Liver (tissue), 9 donors: Measurements from ENCODE around the gene MSN. TPM values are rescaled to one million over a fixed set of nuclear protein-coding genes. Genes with fewer than 3 reads are reported as not detected.

ENCODE experiments used
- DNase-seq: peaks from one replicate; pipeline ENCODE4 v3.0.0-alpha.2; 2017; ENCODE audit warnings: low spot score
- H3K27ac ChIP-seq, 2 donors: one replicate each; pipeline ENCODE4 v1.7.0; 2013; ENCODE audit warnings: inconsistent platforms in 2 of 2, low read length in 2 of 2, control low read depth in 1 of 2, low read depth in 1 of 2, mild to moderate bottlenecking in 1 of 2
- H3K27me3 ChIP-seq, 4 donors: one replicate each; pipeline versions ENCODE4 v1.6.1 to v1.7.0; 2013; ENCODE audit warnings: low read length in 3 of 4, inconsistent platforms in 1 of 4, mild to moderate bottlenecking in 1 of 4, moderate library complexity in 1 of 4; ENCODE audit not compliant: control insufficient read depth in 4 of 4, insufficient read depth in 4 of 4
- H3K36me3 ChIP-seq, 4 donors: one replicate each; pipeline versions ENCODE4 v1.6.1 to v1.7.0; 2013; ENCODE audit warnings: low read length in 3 of 4, mild to moderate bottlenecking in 3 of 4, low read depth in 1 of 4, moderate library complexity in 1 of 4; ENCODE audit not compliant: control insufficient read depth in 4 of 4, insufficient read depth in 3 of 4
- H3K4me1 ChIP-seq, 4 donors: one replicate each; pipeline versions ENCODE4 v1.6.1 to v1.7.0; 2013; ENCODE audit warnings: low read length in 3 of 4, mild to moderate bottlenecking in 3 of 4, moderate library complexity in 1 of 4; ENCODE audit not compliant: control insufficient read depth in 4 of 4, insufficient read depth in 4 of 4
- H3K4me3 ChIP-seq, 3 donors: one replicate each; pipeline versions ENCODE4 v1.6.1 to v1.7.0; 2013; ENCODE audit warnings: low read length in 3 of 3, control low read depth in 1 of 3, low read depth in 1 of 3, mild to moderate bottlenecking in 1 of 3
- H3K9ac ChIP-seq, 2 donors: one replicate each; pipeline ENCODE4 v1.7.0; 2013; ENCODE audit warnings: low read length in 2 of 2, mild to moderate bottlenecking in 2 of 2, moderate library complexity in 2 of 2, control low read depth in 1 of 2, low read depth in 1 of 2
- H3K9me3 ChIP-seq, 4 donors: one replicate each; pipeline versions ENCODE4 v1.6.1 to v1.7.0; 2013; ENCODE audit warnings: low read length in 3 of 4; ENCODE audit not compliant: control insufficient read depth in 4 of 4
- CTCF ChIP-seq: fragments of 150-350 bp; IDR thresholded peaks from 2 replicates; pipeline ENCODE4 v1.5.1; 2017; ENCODE audit warnings: improper control_type of control experiment, low read depth, low read length; ENCODE audit not compliant: missing input control
- FOXA1 ChIP-seq: IDR thresholded peaks from 2 replicates; pipeline ENCODE4 v1.6.1; 2016; ENCODE audit warnings: antibody characterized with exemption
- FOXA2 ChIP-seq: IDR thresholded peaks from 2 replicates; pipeline ENCODE4 v1.6.1; 2016; ENCODE audit warnings: antibody characterized with exemption
- HNF4A ChIP-seq, 2 donors: conservative IDR thresholded peaks; 2 replicates each; pipeline ENCODE4 v1.6.1; 2016; ENCODE audit warnings: antibody characterized with exemption in 2 of 2, mild to moderate bottlenecking in 2 of 2
- HNF4G ChIP-seq: IDR thresholded peaks from 2 replicates; pipeline ENCODE4 v1.6.1; 2016; ENCODE audit warnings: antibody characterized with exemption
- JUND ChIP-seq, 2 donors: IDR thresholded peaks; 2 replicates each; pipeline ENCODE4 v1.6.1; 2016; ENCODE audit warnings: antibody characterized with exemption in 2 of 2
- MAX ChIP-seq: IDR thresholded peaks from 2 replicates; pipeline ENCODE4 v1.6.1; 2016; ENCODE audit warnings: antibody characterized with exemption
- NR2F2 ChIP-seq: IDR thresholded peaks from 2 replicates; pipeline ENCODE4 v1.6.1; 2016; ENCODE audit warnings: antibody characterized with exemption
- RAD21 ChIP-seq, 2 donors: IDR thresholded peaks; 2 replicates each; pipeline ENCODE4 v1.6.1; 2016; ENCODE audit warnings: antibody characterized with exemption in 2 of 2, mild to moderate bottlenecking in 2 of 2
- REST ChIP-seq: IDR thresholded peaks from 2 replicates; pipeline ENCODE4 v1.6.1; 2016; ENCODE audit warnings: antibody characterized with exemption, mild to moderate bottlenecking
- SP1 ChIP-seq: IDR thresholded peaks from 2 replicates; pipeline ENCODE4 v1.6.1; 2018; ENCODE audit warnings: antibody characterized with exemption, mild to moderate bottlenecking
- WGBS: extraction: QIAGEN DNeasy Blood & Tissue Kit; methylation state at CpG from one replicate; pipeline ENCODE4 v1.1.7; 2013; 5-methylcytosine and 5-hydroxymethylcytosine counted together
- polyA plus RNA-seq, 2 donors: library from polyadenylated mRNA; stranded (reverse) in 1 of 2; unstranded in 1 of 2; fragments of 200-250 nt in 1 of 2; fragments of >200 nt in 1 of 2; fragmentation: Nextera tagmentation in 1 of 2; extraction: Ambion mirVana in 1 of 2; gene quantifications; one replicate each; pipeline versions ENCODE4 v1.2.1 to v1.2.3, GENCODE V29; 2013 to 2015
- total RNA-seq, 2 donors: library from RNA; depleted of rRNA; stranded (reverse); fragments of >200 nt; gene quantifications; one replicate each; pipeline ENCODE4 v1.2.3, GENCODE V29; 2014
- TF ChIP-seq, protein P1 (sequence below): IDR thresholded peaks from 2 replicates; pipeline ENCODE4 v1.6.1; 2016; ENCODE audit warnings: antibody characterized with exemption
- donor health status: healthy.
- donor health status: healthy.
- donor health status: healthy.
- donor health status: healthy.
- donor health status: healthy.

Gene MSN
- total and polyA plus RNA-seq, 4 donors: 24.3 to 70.0 (median 40.6) TPM

DNA sequence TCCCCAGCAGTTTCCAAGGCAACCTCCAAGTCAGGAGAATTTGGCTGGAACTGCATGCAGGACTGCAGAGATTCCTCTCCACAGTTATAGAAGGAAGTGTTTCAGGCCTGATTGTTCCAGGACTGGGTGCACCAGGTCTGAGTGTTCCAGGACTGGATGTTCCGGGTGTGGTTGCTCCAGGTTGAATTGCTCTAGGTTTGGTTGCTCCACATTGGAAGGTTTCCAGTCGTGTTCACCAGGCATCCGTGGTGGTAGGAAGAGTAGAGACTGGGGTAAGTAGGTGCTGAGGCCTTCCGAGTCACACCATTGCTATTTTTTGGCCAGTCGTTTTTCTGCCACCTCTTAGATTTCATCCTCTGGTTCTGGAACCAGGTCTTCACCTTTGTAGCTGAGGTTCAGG lies 105.4 kb downstream of the MSN start:
- Histone ChIP-seq H3K27ac (no peak overlapping the region), H3K9me3 (no peaks in the 10 kb centered on the region), H3K27me3 (no peaks in the 10 kb centered on the region), H3K9ac (no peak overlapping the region), H3K4me3 (no peak overlapping the region), H3K36me3 (no peaks in the 10 kb centered on the region), H3K4me1 (no peaks in the 10 kb centered on the region)
- WGBS: 86% methylated on average over 5 of the region's 5 CpGs
- no peak for DNase-seq
- TF ChIP-seq REST (no peak), MAX (no peak), HNF4A (conservative IDR thresholded peaks at IDR 0.05) (no peak), SP1 (no peak), HNF4G (no peak)

DNA sequence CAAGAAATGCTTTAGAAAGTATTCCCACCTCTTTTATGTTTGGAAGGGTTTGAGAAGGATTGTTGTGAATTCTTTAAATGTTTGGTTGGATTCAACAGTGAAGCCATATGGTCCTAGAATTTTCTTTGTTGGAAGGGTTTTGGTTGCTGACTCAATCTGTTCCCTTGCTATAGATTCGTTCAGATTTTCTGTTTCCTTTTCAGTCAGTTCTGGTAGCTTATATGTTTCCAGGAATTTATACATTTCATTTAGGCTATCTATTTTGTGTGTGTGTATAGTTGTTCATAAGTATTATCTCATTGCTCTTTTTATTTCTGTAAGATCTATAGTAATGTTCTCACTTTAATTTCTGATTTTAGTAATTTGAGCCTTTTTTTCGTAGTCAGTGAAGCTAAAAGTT lies 114.4 kb downstream of the MSN start:
- TF ChIP-seq CTCF: no peak
- no peak for TF ChIP-seq HNF4G
- TF ChIP-seq JUND (IDR thresholded peaks at IDR 0.05): no peak
- TF ChIP-seq, protein P1, sequence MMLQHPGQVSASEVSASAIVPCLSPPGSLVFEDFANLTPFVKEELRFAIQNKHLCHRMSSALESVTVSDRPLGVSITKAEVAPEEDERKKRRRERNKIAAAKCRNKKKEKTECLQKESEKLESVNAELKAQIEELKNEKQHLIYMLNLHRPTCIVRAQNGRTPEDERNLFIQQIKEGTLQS: no peak
- no peak for TF ChIP-seq FOXA1
- no peak for TF ChIP-seq FOXA2
- no peak for TF ChIP-seq MAX
- no peak for TF ChIP-seq NR2F2
- TF ChIP-seq RAD21 (IDR thresholded peaks at IDR 0.05): no peak
- no peak for TF ChIP-seq REST
- Histone ChIP-seq H3K4me3 (no peak overlapping the region), H3K27me3 (no peaks in the 10 kb centered on the region), H3K4me1 (no peaks in the 10 kb centered on the region), H3K9me3 (no peaks in the 10 kb centered on the region), H3K27ac (no peak overlapping the region), H3K9ac (no peak overlapping the region), H3K36me3 (no peaks in the 10 kb centered on the region)
- no peak for DNase-seq
- 80% methylated on average over 2 of the region's 2 CpGs for WGBS
